GM12864 (cell line): ENCODE results near the gene ASTN1.

Experiments
- DNase-seq: peaks from one replicate; pipeline ENCODE4 v3.0.0-alpha.2; 2011; ENCODE audit warnings: low read depth
- H3K4me3 ChIP-seq: 2 replicates; pipeline ENCODE4 v1.5.1; 2011; ENCODE audit warnings: mild to moderate bottlenecking, low read depth, low read length, control low read depth
- CTCF ChIP-seq: IDR thresholded peaks from 2 replicates; pipeline ENCODE4 v1.5.1; 2011; ENCODE audit warnings: low read depth, mild to moderate bottlenecking, moderate library complexity, low read length, control low read depth, inconsistent platforms; ENCODE audit errors: missing control alignments

ASTN1 gene

DNA sequence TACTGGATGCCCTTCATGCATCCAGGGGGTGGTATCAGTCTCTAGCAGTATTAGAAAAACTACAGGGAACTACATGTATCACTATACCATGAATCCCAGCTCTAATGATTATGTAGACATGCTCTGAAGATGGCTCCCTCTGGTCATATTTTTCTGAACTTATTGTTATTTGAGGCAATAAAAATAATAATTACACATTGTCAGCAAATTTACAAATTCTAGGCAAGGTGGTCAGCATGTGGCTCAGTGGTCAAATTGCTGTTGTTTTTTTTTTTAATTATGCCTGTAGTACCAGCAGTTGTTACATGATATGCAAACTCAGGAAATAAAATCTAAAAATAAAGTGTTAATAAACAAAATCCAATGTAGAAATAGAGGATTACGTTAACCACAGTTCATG, 22.5 kb downstream of the ASTN1 start:
- no peak overlapping the region for H3K4me3 ChIP-seq
- no peak for TF ChIP-seq CTCF
- DNase-seq = no peak

DNA sequence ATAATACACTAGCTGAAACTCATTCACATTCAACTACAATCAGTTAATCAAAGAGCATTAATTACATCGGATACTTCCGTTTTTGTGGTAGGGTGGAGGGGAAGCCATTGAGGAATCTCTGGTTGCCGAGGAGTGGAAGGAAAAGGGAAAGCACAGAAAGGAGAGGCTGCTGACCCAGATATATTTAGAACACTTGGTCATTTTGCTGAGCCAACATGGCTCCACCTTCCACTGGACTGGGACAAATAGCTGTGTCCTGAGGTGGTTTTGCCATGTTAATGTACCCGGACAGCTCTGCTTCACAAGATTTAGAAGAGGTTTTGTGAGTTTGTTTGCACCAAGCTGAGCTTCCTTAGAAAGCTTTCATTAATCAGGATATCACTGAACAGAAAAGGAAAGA, 26.2 kb downstream of the ASTN1 start:
- TF ChIP-seq CTCF = no peak
- DNase-seq = no peak
- H3K4me3 ChIP-seq = no peak overlapping the region

DNA sequence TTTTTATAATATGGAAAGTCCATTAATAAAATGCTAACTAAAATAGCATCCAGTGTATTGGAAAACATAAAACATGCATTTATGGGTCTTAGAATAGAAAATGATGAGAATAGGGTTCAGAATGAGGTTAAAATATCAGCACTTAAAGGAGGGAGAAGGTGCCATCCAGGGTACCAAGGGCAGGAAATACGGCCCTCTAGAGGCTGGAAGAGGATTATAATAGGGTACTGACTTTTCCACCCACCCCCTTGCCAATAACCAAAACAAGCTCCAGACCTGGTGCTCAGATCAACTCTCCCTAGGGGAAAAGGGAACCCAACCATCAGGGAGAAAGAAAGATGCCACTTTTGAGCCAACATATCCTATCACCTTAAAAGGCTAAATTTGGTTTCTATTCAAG, 26.7 kb downstream of the ASTN1 start:
- TF ChIP-seq CTCF = no peak
- no peak overlapping the region for H3K4me3 ChIP-seq
- DNase-seq = no peak

GRCh38 chr1:177135250-177135649, 29.3 kb downstream of the ASTN1 start:
- TF ChIP-seq CTCF = no peak
- no peak overlapping the region for H3K4me3 ChIP-seq
- DNase-seq = no peak

- DNase-seq = no peak
- no peak overlapping the region for H3K4me3 ChIP-seq
- TF ChIP-seq CTCF = no peak
Measured at GRCh38 chr1:177133977-177134538, 30.5 kb downstream of the ASTN1 start.

DNA sequence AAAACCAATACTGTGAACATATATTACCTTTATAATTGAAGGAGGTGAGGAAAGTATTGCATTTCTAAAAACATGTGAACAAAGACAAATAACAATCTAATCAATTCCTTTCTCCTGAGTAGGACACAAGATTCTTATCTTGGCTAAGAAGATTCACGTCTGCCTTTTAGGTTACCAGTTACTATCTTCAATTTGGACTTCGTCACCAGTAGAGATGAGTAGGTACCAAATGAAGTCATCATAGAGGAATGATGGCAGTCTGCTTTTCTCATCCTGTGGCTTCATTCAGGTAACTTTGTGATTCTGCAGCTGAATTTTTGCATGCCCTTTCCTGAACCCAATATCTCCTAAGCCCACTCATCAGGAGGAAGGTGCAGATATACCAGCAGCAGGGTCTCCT, 32.4 kb downstream of the ASTN1 start:
- no peak for TF ChIP-seq CTCF
- H3K4me3 ChIP-seq = no peak overlapping the region
- no peak for DNase-seq

DNA sequence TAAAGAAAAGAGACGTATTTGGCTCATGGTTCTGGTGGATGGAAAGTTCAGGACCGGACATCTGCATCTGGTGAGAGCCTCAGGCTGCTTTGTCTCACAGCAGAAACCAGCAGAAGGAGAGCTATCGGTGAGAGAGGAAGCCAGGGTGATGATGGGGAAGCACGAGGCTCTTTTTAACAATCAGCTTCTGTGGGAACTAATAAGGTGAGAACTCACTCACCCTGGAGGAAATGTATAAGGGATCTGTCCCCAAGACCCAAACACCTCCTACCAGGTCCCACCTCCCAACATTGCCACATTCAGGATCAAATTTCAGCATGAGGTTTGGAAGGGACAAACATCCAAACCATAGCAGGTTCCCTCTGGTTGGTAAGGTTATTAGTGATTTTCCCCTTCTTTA, 32.8 kb downstream of the ASTN1 start:
- TF ChIP-seq CTCF = no peak
- no peak for DNase-seq
- no peak overlapping the region for H3K4me3 ChIP-seq
